Measurements from ENCODE around the gene ATP9A. TPM values are rescaled to one million over a fixed set of nuclear protein-coding genes. Genes with fewer than 3 reads are reported as not detected.
"Not testable (repeated sequence)": the region's sequence is repeated elsewhere in the genome, so short reads cannot be mapped to it uniquely, and the experiment has no call there.

Gene ATP9A
- polyA plus RNA-seq, 3 donors, result 0.04 TPM; not detected in 2

GRCh38 chr20:51739722-51740249, 28.4 kb downstream of the ATP9A start:
- Histone ChIP-seq H2AFZ (ENCODE audit: insufficient read depth, low read depth, low read length, poor library complexity, severe bottlenecking) (no peak overlapping the region), H3K4me3 (replicated peaks in 1 of 3; ENCODE audit: low read depth in 2 of 3, low read length in 3 of 3) (no peak overlapping the region), H3K36me3 (replicated peaks in 1 of 2; ENCODE audit: control insufficient read depth in 1 of 2, insufficient read depth in 2 of 2, low read length in 2 of 2) (no peaks in the 10 kb centered on the region), H3K79me2 (ENCODE audit: insufficient read depth, low read length) (no peaks in the 10 kb centered on the region), H3K9me3 (replicated peaks in 1 of 2; ENCODE audit: control insufficient read depth in 1 of 2, insufficient read depth in 1 of 2, low read length in 2 of 2) (no peaks in the 10 kb centered on the region), H3K4me1 (ENCODE audit: control insufficient read depth in 1 of 2, insufficient read depth in 2 of 2, low read length in 2 of 2) (no peaks in the 10 kb centered on the region), H3K4me2 (replicated peaks; ENCODE audit: extremely low read depth, low read length, poor library complexity, severe bottlenecking) (no peak overlapping the region), H3K27ac (ENCODE audit: low read depth in 1 of 2, low read length in 2 of 2) (no peak overlapping the region), H3K27me3 (ENCODE audit: control insufficient read depth in 2 of 2, insufficient read depth in 2 of 2, low read length in 2 of 2) (no peaks in the 10 kb centered on the region), H4K20me1 (ENCODE audit: insufficient read depth, low read length) (no peaks in the 10 kb centered on the region), H3K9ac (ENCODE audit: insufficient read depth, low read length, poor library complexity, severe bottlenecking) (no peak overlapping the region)
- H3K27me3 Mint-ChIP-seq (ENCODE audit: low read depth in 3 of 3), result peaks cover 0 to 6% (median 0%) of the 10 kb centered on the region in 3 donors
- intact Hi-C loops (cut with micrococcal nuclease), result no loop called here
- DNase-seq, result no peak
- peaks cover 0 to 1% (median 0%) of the 10 kb centered on the region in 7 donors for H3K9me3 Mint-ChIP-seq
- TF ChIP-seq CTCF (IDR thresholded peaks at IDR 0.05), result no peak
- H3K27ac Mint-ChIP-seq, result no peak overlapping the region
- 100% methylated on average over 1 of the region's 4 CpGs for WGBS (ENCODE audit: insufficient coverage)
- H3K4me1 Mint-ChIP-seq, result peaks cover 5% of the 10 kb centered on the region
- H3K4me3 Mint-ChIP-seq, result no peak overlapping the region
- H3K36me3 Mint-ChIP-seq, result no peaks in the 10 kb centered on the region

- no peak overlapping the region for H3K4me3 Mint-ChIP-seq
- Histone ChIP-seq H3K27me3 (ENCODE audit: control insufficient read depth in 2 of 2, insufficient read depth in 2 of 2, low read length in 2 of 2) (no peaks in the 10 kb centered on the region), H3K79me2 (ENCODE audit: insufficient read depth, low read length) (no peaks in the 10 kb centered on the region), H3K4me1 (ENCODE audit: control insufficient read depth in 1 of 2, insufficient read depth in 2 of 2, low read length in 2 of 2) (no peaks in the 10 kb centered on the region), H3K9ac (ENCODE audit: insufficient read depth, low read length, poor library complexity, severe bottlenecking) (no peak overlapping the region), H4K20me1 (ENCODE audit: insufficient read depth, low read length) (no peaks in the 10 kb centered on the region), H3K4me3 (replicated peaks in 1 of 3; ENCODE audit: low read depth in 2 of 3, low read length in 3 of 3) (no peak overlapping the region), H3K27ac (ENCODE audit: low read depth in 1 of 2, low read length in 2 of 2) (no peak overlapping the region), H3K9me3 (replicated peaks in 1 of 2; ENCODE audit: control insufficient read depth in 1 of 2, insufficient read depth in 1 of 2, low read length in 2 of 2) (no peaks in the 10 kb centered on the region), H2AFZ (ENCODE audit: insufficient read depth, low read depth, low read length, poor library complexity, severe bottlenecking) (no peak overlapping the region), H3K4me2 (replicated peaks; ENCODE audit: extremely low read depth, low read length, poor library complexity, severe bottlenecking) (no peak overlapping the region), H3K36me3 (replicated peaks in 1 of 2; ENCODE audit: control insufficient read depth in 1 of 2, insufficient read depth in 2 of 2, low read length in 2 of 2) (no peaks in the 10 kb centered on the region)
- H3K27ac Mint-ChIP-seq, result peak overlapping the region in 1 of 7 donors; percentile 57
- H3K36me3 Mint-ChIP-seq, result no peaks in the 10 kb centered on the region
- TF ChIP-seq CTCF (IDR thresholded peaks at IDR 0.05), result no peak
- intact Hi-C loops (cut with micrococcal nuclease), result no loop called here
- peaks cover 5% of the 10 kb centered on the region for H3K4me1 Mint-ChIP-seq
- no peak for DNase-seq
- 82% methylated on average over 6 of the region's 12 CpGs for WGBS (ENCODE audit: insufficient coverage)
- H3K9me3 Mint-ChIP-seq, result peaks cover 0 to 1% (median 0%) of the 10 kb centered on the region in 7 donors
- peaks cover 0 to 6% (median 0%) of the 10 kb centered on the region in 3 donors for H3K27me3 Mint-ChIP-seq (ENCODE audit: low read depth in 3 of 3)
These were observed 29.2 kb downstream of the ATP9A start for GRCh38 chr20:51738877-51739447.

GRCh38 chr20:51738261-51738660, 29.9 kb downstream of the ATP9A start:
- H3K4me1 ChIP-seq (ENCODE audit: control insufficient read depth in 1 of 2, insufficient read depth in 2 of 2, low read length in 2 of 2); DNase-seq; H3K4me1 Mint-ChIP-seq; intact Hi-C loops (cut with micrococcal nuclease); H3K9me3 ChIP-seq (replicated peaks in 1 of 2; ENCODE audit: control insufficient read depth in 1 of 2, insufficient read depth in 1 of 2, low read length in 2 of 2); H3K27ac Mint-ChIP-seq; H3K79me2 ChIP-seq (ENCODE audit: insufficient read depth, low read length); H4K20me1 ChIP-seq (ENCODE audit: insufficient read depth, low read length); H3K27ac ChIP-seq (ENCODE audit: low read depth in 1 of 2, low read length in 2 of 2); H3K27me3 ChIP-seq (ENCODE audit: control insufficient read depth in 2 of 2, insufficient read depth in 2 of 2, low read length in 2 of 2); H3K4me3 Mint-ChIP-seq; H3K9ac ChIP-seq (ENCODE audit: insufficient read depth, low read length, poor library complexity, severe bottlenecking); H3K4me2 ChIP-seq (replicated peaks; ENCODE audit: extremely low read depth, low read length, poor library complexity, severe bottlenecking); H2AFZ ChIP-seq (ENCODE audit: insufficient read depth, low read depth, low read length, poor library complexity, severe bottlenecking); H3K36me3 ChIP-seq (replicated peaks in 1 of 2; ENCODE audit: control insufficient read depth in 1 of 2, insufficient read depth in 2 of 2, low read length in 2 of 2); H3K4me3 ChIP-seq (replicated peaks in 1 of 3; ENCODE audit: low read depth in 2 of 3, low read length in 3 of 3); H3K36me3 Mint-ChIP-seq; H3K27me3 Mint-ChIP-seq (ENCODE audit: low read depth in 3 of 3); H3K9me3 Mint-ChIP-seq: not testable (repeated sequence)
- WGBS (ENCODE audit: insufficient coverage), result 96% methylated on average over 12 of the region's 15 CpGs
